ENCODE data around the gene PGAM2.

DNA sequence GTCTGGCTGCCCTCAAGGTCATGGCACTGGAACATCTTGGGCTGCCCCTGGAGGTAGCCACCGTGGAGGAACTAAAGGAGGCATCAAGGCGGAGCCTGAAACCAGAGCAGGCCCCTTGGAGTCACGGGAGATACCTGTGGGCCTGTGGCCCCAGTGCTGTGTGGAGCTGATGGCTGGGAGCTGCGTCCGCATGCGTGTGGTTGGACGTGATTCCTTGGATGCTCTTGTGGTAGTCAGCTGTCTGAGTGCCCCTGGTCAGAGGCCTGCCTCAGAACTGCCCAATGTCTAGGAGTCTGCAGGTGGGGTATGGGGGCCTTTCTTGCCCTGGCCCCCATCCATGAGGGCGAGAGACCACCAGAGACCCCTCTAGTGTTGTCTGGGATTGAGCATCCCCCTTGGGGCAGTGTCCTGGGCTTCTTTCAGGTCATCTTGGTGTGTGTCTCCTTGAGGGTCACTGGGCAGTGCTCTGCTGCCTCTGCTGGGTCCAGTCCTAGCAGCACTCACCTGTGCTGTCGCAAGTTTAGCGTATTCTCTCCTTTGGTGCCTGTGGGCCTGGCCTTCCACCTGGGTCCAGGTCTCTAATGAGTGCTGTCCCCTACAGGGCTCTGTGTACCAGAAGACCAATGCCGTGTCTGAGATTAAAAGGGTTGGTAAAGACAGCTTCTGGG lies 8.1 kb downstream of the PGAM2 start:
- no peak for TF ChIP-seq POLR2A (IDR thresholded peaks at IDR 0.05)
- TF ChIP-seq, protein P1, sequence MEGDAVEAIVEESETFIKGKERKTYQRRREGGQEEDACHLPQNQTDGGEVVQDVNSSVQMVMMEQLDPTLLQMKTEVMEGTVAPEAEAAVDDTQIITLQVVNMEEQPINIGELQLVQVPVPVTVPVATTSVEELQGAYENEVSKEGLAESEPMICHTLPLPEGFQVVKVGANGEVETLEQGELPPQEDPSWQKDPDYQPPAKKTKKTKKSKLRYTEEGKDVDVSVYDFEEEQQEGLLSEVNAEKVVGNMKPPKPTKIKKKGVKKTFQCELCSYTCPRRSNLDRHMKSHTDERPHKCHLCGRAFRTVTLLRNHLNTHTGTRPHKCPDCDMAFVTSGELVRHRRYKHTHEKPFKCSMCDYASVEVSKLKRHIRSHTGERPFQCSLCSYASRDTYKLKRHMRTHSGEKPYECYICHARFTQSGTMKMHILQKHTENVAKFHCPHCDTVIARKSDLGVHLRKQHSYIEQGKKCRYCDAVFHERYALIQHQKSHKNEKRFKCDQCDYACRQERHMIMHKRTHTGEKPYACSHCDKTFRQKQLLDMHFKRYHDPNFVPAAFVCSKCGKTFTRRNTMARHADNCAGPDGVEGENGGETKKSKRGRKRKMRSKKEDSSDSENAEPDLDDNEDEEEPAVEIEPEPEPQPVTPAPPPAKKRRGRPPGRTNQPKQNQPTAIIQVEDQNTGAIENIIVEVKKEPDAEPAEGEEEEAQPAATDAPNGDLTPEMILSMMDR (IDR thresholded peaks at IDR 0.05) = no peak
